ENCODE measurements around the gene DIAPH3. TPM values are rescaled to one million over a fixed set of nuclear protein-coding genes. Genes with fewer than 3 reads are reported as not detected.

The DIAPH3 gene
- total and polyA plus RNA-seq, 2 of the 4 experiments (the other 2 are of a cell fraction), result 8.9 to 9.3 TPM

- peak; percentile 35 for DNase-seq
- no peaks in the 10 kb centered on the region for H3K9me3 ChIP-seq (ENCODE audit: control insufficient read depth, insufficient read depth, low read length)
- H3K18ac ChIP-seq (ENCODE audit: low read depth, low read length), result no peak overlapping the region
- no peak overlapping the region for H3K27ac ChIP-seq (ENCODE audit: insufficient read depth, low read length)
- H3K36me3 ChIP-seq (ENCODE audit: control insufficient read depth, insufficient read depth, low read length), result no peaks in the 10 kb centered on the region
- ChIA-PET CTCF (interaction anchor here (0.5 to 1.4 kb wide), 3 partner anchors 15 to 31 kb away, joined by 3 to 4 read pairs (median 3); no protein-coding TSS in a partner anchor), POLR2A (ENCODE audit: unreplicated experiment) (no interaction called here)
- intact Hi-C loops (cut with micrococcal nuclease) (no loop called here), dilution Hi-C loops (cut with HindIII; ENCODE audit: low sequenced_read_pairs, unreplicated experiment) (no loop called here), in situ Hi-C loops (cut with MboI; ENCODE audit: low sequenced_read_pairs) (no loop called here)
- no peaks in the 10 kb centered on the region for H3K27me3 ChIP-seq (ENCODE audit: control insufficient read depth, insufficient read depth, low read length)
- no peak overlapping the region for H2AFZ ChIP-seq (replicated peaks; ENCODE audit: low read length, poor library complexity)
- no peak overlapping the region for H3K4me3 ChIP-seq (ENCODE audit: insufficient read depth, low read depth, low read length)
- H3K23ac ChIP-seq (ENCODE audit: low read depth, low read length), result no peak overlapping the region
- no peak for ATAC-seq (ENCODE audit: low read depth)
- TF ChIP-seq RFX5 (IDR thresholded peaks at IDR 0.05; ENCODE audit: low read depth, low read length) (no peak), NFE2L2 (IDR thresholded peaks at IDR 0.05; ENCODE audit: low read depth, low read length) (no peak)
- H3K56ac ChIP-seq (ENCODE audit: extremely low read depth, insufficient read depth, low read length), result no peak overlapping the region
- H4K20me1 ChIP-seq (ENCODE audit: insufficient read depth, low read length), result no peaks in the 10 kb centered on the region
- H3K4ac ChIP-seq (ENCODE audit: low read depth, low read length), result no peak overlapping the region
- H3K79me1 ChIP-seq (ENCODE audit: low read depth in 1 of 2, low read length in 2 of 2), result peaks cover 0 to 2% of the 10 kb centered on the region in 2 experiments; a peak in 1 of 4 replicates
- WGBS, 2 experiments (ENCODE audit: extremely low coverage in 2 of 2, insufficient read length in 1 of 2), result no CpG with 5 or more reads among the region's 4 CpGs
- no peak overlapping the region for H2BK5ac ChIP-seq (ENCODE audit: low read depth, low read length, poor library complexity, severe bottlenecking)
- H4K8ac ChIP-seq (ENCODE audit: low read depth in 2 of 2, low read length in 2 of 2), result no peak overlapping the region
- no peak overlapping the region for H2AK9ac ChIP-seq (replicated peaks; ENCODE audit: low read depth, low read length, poor library complexity)
- H3K4me2 ChIP-seq (ENCODE audit: low read depth, low read length), result no peak overlapping the region
- no peak overlapping the region for H2AK5ac ChIP-seq (ENCODE audit: low read depth, low read length)
- no peak overlapping the region for H4K5ac ChIP-seq (ENCODE audit: low read depth, low read length)
- BruUV-seq (replicated peaks), result no TSS peak
- no peak overlapping the region for H2BK20ac ChIP-seq (ENCODE audit: low read depth, low read length)
- H3K4me1 ChIP-seq (ENCODE audit: control insufficient read depth, insufficient read depth, low read length), result 0 out of 2 replicates have a peak, but pooled peaks cover 3% of the 10 kb centered on the region
- H2BK15ac ChIP-seq (ENCODE audit: low read depth, low read length), result no peak overlapping the region
- no peak overlapping the region for H3K14ac ChIP-seq (replicated peaks; ENCODE audit: low read depth, low read length)
- H4K91ac ChIP-seq (ENCODE audit: insufficient read depth, low read depth, low read length), result no peak overlapping the region
- H3K9me1 ChIP-seq (ENCODE audit: insufficient read depth, low read length), result no peaks in the 10 kb centered on the region
- no peak overlapping the region for H3K9ac ChIP-seq (ENCODE audit: low read depth, low read length)
- no peak overlapping the region for H2BK120ac ChIP-seq (ENCODE audit: low read depth, low read length)
Measured at GRCh38 chr13:59842507-59842906, 321.2 kb downstream of the DIAPH3 start.
